Bronchial epithelial cell (primary cell): ENCODE results near the gene TENM4. TPM values are rescaled to one million over a fixed set of nuclear protein-coding genes. Genes with fewer than 3 reads are reported as not detected.
A peak's percentile ranks its signal among the peaks of the same experiment; 100 is the strongest.

Experiments
- DNase-seq: peaks from one replicate; pipeline ENCODE4 v3.0.0-alpha.2; 2010; ENCODE audit warnings: low read depth
- FAIRE-seq: peaks from 2 replicates; lab custom pipeline; 2011; peaks lifted over from hg19 to GRCh38; lab: Jason Lieb, UNC
- H3K27me3 ChIP-seq: 2 replicates; pipeline ENCODE4 v1.5.1; 2011; ENCODE audit warnings: low read length; ENCODE audit not compliant: control insufficient read depth, insufficient read depth
- H3K36me3 ChIP-seq: 2 replicates; pipeline ENCODE4 v1.5.1; 2011; ENCODE audit warnings: low read length; ENCODE audit not compliant: control insufficient read depth, insufficient read depth
- H3K4me3 ChIP-seq: 2 replicates; pipeline ENCODE4 v1.5.1; 2011; ENCODE audit warnings: mild to moderate bottlenecking, low read depth, low read length, control low read depth
- total RNA-seq: library from RNA; depleted of rRNA; stranded (reverse); fragments of >200 nt; gene quantifications from 2 replicates; pipeline ENCODE4 v1.2.1, GENCODE V29; 2014
- TF ChIP-seq, protein P1 (sequence below): IDR thresholded peaks from 2 replicates; pipeline ENCODE4 v1.5.1; 2011; ENCODE audit warnings: mild to moderate bottlenecking, moderate library complexity, low read length, control low read depth, inconsistent platforms; ENCODE audit not compliant: insufficient read depth, severe bottlenecking

Gene TENM4
- total RNA-seq, 1 donor from 2014 or later, result 6.1 TPM

DNA sequence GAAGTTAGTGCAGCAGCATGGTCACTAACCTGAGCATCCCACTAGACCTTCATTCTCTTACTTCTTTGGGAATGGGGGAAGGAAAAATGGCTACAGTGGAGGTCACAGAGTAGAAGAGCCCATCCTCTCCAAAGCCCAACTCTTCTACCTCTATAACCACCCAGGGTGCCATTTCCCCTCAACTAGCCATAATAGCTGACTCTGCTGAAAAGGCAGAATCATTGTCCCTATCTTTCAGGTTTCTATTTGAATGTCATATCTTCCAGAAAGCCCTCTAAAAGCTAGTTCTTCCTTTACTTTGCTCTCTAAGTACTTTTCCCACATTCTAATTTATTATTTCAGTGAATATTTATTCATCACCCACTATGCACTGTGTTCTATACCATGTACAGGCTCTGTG, 421.6 kb downstream of the TENM4 start:
- no peaks in the 10 kb centered on the region for H3K27me3 ChIP-seq
- no peaks in the 10 kb centered on the region for H3K36me3 ChIP-seq
- no peak overlapping the region for H3K4me3 ChIP-seq
- TF ChIP-seq, protein P1, sequence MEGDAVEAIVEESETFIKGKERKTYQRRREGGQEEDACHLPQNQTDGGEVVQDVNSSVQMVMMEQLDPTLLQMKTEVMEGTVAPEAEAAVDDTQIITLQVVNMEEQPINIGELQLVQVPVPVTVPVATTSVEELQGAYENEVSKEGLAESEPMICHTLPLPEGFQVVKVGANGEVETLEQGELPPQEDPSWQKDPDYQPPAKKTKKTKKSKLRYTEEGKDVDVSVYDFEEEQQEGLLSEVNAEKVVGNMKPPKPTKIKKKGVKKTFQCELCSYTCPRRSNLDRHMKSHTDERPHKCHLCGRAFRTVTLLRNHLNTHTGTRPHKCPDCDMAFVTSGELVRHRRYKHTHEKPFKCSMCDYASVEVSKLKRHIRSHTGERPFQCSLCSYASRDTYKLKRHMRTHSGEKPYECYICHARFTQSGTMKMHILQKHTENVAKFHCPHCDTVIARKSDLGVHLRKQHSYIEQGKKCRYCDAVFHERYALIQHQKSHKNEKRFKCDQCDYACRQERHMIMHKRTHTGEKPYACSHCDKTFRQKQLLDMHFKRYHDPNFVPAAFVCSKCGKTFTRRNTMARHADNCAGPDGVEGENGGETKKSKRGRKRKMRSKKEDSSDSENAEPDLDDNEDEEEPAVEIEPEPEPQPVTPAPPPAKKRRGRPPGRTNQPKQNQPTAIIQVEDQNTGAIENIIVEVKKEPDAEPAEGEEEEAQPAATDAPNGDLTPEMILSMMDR, result no peak
- FAIRE-seq, result no peak
- DNase-seq, result no peak

DNA sequence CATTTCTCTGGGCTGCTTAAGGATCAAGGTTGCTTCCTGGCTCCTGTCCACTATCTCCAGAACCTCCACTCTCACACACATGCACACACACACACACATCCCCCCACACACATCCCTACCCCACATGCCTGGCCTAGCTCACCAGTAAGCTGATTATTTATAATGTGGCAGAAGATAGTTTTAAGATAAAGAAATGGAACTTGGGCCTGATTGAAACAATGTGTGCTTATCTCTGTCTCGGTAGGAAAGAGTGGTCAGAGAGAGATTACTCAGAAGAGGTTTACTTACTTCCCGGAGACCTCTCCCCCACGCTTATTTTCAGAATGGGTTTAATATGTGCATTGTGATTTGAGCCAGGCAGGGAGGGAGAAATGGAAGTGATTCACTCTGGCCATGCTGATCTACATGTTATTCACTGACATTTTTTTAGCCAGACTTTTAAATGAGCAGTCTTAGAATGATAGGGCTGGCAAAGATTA, 422.4 kb downstream of the TENM4 start:
- H3K27me3 ChIP-seq, result no peaks in the 10 kb centered on the region
- H3K4me3 ChIP-seq, result no peak overlapping the region
- FAIRE-seq, result no peak
- no peaks in the 10 kb centered on the region for H3K36me3 ChIP-seq
- DNase-seq, result peak; percentile 65
- TF ChIP-seq, protein P1, result no peak

DNA sequence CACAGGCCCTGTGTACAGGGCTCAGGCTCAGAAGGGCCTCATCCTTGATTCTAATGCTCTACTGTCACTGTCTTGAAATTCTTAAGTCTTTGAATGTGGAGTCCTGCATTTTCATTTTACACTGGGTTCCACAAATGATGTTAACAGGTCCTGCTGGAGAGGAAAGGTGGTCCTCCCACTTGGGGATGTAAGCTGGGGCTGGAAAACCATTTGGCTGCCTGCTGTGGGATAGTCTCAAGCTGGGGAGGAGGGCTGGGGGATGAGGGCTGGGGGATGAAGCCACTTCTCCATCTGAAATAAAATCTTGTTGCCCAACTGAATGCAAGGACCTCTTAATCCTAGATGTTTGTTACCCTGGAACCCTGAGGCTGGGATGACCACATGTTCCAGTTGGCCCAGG, 423.0 kb downstream of the TENM4 start:
- FAIRE-seq, result no peak
- no peak for DNase-seq
- TF ChIP-seq, protein P1, result no peak
- H3K27me3 ChIP-seq, result no peaks in the 10 kb centered on the region
- no peaks in the 10 kb centered on the region for H3K36me3 ChIP-seq
- H3K4me3 ChIP-seq, result no peak overlapping the region

DNA sequence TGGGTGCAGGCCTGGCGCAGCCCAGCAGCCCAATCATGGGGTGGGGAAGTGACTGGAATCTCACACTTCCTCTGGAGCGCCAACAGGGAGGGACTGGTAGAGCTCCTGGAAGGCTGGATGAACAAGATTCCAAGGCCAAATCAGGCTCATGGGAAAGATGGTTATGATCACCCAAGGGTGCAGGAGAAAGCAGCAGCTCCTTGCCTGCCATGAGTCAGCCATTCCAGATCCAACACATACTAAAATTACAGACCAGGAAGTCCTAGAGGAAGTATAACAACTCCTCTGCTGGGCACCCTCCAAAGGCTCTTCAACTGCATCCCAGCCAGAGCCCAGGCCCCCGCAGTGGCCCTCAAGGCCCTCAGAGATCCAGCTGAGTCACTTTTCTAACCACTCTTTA, 427.3 kb downstream of the TENM4 start:
- no peaks in the 10 kb centered on the region for H3K36me3 ChIP-seq
- no peak for FAIRE-seq
- no peak overlapping the region for H3K4me3 ChIP-seq
- H3K27me3 ChIP-seq, result no peaks in the 10 kb centered on the region
- DNase-seq, result peak; percentile 57
- TF ChIP-seq, protein P1, result no peak

DNA sequence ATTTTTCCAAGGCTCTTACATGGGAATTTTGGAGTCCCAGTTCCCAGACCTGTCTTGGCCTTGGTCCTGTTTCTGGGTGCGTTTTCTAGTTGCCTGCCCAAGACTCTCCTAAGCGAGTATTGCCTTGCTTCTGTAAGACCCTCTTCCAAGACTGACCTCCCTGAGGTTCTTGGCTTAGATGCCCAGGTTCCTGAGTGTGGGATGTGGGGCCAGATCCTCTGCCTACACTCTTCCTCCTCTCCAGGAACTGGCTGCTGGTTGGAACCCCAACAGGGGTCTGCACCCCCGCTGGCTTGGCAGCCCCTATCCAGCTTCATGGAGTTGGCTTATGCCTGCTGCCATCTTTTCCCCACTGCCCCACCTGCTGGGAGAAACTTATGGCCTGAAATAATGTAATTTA, 429.5 kb downstream of the TENM4 start:
- Histone ChIP-seq H3K27me3 (no peaks in the 10 kb centered on the region), H3K36me3 (no peaks in the 10 kb centered on the region), H3K4me3 (no peak overlapping the region)
- DNase-seq (no peak), FAIRE-seq (no peak)
- TF ChIP-seq, protein P1, result no peak

DNA sequence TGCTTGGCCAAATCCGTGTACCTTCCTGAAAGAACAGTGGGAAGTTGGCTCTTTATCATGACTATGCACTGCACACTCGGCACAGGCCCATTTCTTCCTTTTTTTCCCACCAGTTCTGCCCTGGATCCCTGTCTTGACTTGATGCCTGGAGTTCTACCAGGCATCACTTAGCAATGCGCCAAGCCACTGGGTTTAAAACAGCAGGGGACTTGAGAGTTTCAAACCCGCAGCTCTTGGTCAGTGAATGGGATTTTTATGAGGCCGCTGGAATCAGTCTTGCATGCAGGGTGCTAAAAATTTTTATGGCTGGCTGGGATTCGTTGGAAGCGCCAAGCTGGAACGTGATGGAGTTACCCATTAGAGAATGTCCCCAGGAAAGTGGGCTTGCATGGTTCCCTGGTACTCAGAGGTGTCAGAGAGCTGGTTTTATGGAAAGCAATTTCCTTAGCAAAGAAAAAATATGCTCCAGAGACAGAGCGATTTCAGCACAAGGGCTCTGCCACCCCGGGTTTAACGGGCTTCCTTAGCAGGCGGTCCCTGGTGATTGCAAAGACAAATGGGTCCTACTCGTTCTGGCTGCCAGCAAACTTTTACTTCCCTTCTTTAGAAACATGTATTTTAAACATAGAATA, 432.9 kb downstream of the TENM4 start:
- no peaks in the 10 kb centered on the region for H3K36me3 ChIP-seq

More for the DNA sequence above, 432.9 kb downstream of the TENM4 start:
- DNase-seq (no peak), FAIRE-seq (no peak)
- no peaks in the 10 kb centered on the region for H3K27me3 ChIP-seq
- H3K4me3 ChIP-seq, result no peak overlapping the region
- TF ChIP-seq, protein P1, result no peak
